A673 (cell line): ENCODE results near the gene CCDC73. TPM values are rescaled to one million over a fixed set of nuclear protein-coding genes. Genes with fewer than 3 reads are reported as not detected.
"Not testable (repeated sequence)": the region's sequence is repeated elsewhere in the genome, so short reads cannot be mapped to it uniquely, and the experiment has no call there.

ENCODE experiments used
- BruUV-seq: library from RNA; stranded (reverse); fragments of 400-500 nt; replicated peaks from 2 replicates; lab custom pipeline; 2021; lab: Mats Ljungman, UMichigan
- CTCF ChIA-PET: fragments of 300-600 bp; sonication (Branson Sonifier 250); formaldehyde crosslinking; loops from one replicate; lab custom pipeline; 2022; ENCODE audit warnings: antibody characterized with exemption; lab: Charles Lee
- POLR2A ChIA-PET: fragments of 300-600 bp; sonication (Branson Sonifier 250); formaldehyde crosslinking; loops from one replicate; lab custom pipeline; 2022; ENCODE audit warnings: antibody characterized with exemption; ENCODE audit not compliant: low non-redundant PET; lab: Charles Lee
- DNase-seq: peaks from one replicate; pipeline ENCODE4 v3.0.0-alpha.2; 2015; ENCODE audit warnings: low spot score
- H3K27ac ChIP-seq: fragments of 200-600 bp; sonication (generic); 2 replicates; pipeline ENCODE4 v1.5.1; 2016; ENCODE audit warnings: mixed run types, low read depth, mild to moderate bottlenecking, mixed read lengths, antibody characterized with exemption, low read length; ENCODE audit not compliant: poor library complexity, severe bottlenecking
- H3K27me3 ChIP-seq: fragments of 200-600 bp; sonication (generic); replicated peaks from 2 replicates; pipeline ENCODE4 v1.6.1; 2017; ENCODE audit warnings: mixed run types, low read depth, mild to moderate bottlenecking, mixed read lengths, antibody characterized with exemption, low read length; ENCODE audit not compliant: insufficient read depth, poor library complexity
- H3K36me3 ChIP-seq: fragments of 200-600 bp; sonication (generic); 2 replicates; pipeline ENCODE4 v1.6.1; 2016; ENCODE audit warnings: mixed run types, mild to moderate bottlenecking, mixed read lengths, antibody characterized with exemption, low read length; ENCODE audit not compliant: insufficient read depth, poor library complexity, severe bottlenecking
- H3K4me1 ChIP-seq: fragments of 200-600 bp; sonication (generic); 2 replicates; pipeline ENCODE4 v1.6.1; 2017; ENCODE audit warnings: mixed run types, mild to moderate bottlenecking, mixed read lengths, antibody characterized with exemption, low read length; ENCODE audit not compliant: insufficient read depth, poor library complexity, severe bottlenecking
- H3K4me3 ChIP-seq: fragments of 200-600 bp; sonication (generic); 2 replicates; pipeline ENCODE4 v1.5.1; 2016; ENCODE audit warnings: low read depth, mixed run types, mild to moderate bottlenecking, mixed read lengths, low read length; ENCODE audit not compliant: poor library complexity, severe bottlenecking
- H3K9me3 ChIP-seq: fragments of 200-600 bp; sonication (generic); 2 replicates; pipeline ENCODE4 v1.6.1; 2016; ENCODE audit warnings: mixed run types, low read depth, mild to moderate bottlenecking, mixed read lengths, antibody characterized with exemption, low read length; ENCODE audit not compliant: poor library complexity, severe bottlenecking
- CTCF ChIP-seq: fragments of 300-800, 200-600 bp; sonication (generic); conservative IDR thresholded peaks from 2 replicates; pipeline ENCODE4 v1.5.1; 2017; ENCODE audit warnings: low read depth, mild to moderate bottlenecking, antibody characterized with exemption, low read length, moderate library complexity, mixed read lengths
- EZH2 ChIP-seq: fragments of 200-600 bp; sonication (generic); IDR thresholded peaks from 2 replicates; pipeline ENCODE4 v1.6.1; 2017; ENCODE audit warnings: borderline replicate concordance, low read depth, mild to moderate bottlenecking, mixed read lengths, antibody characterized with exemption, low read length; ENCODE audit not compliant: poor library complexity, severe bottlenecking
- intact Hi-C: fragments of 100-400 bp; cut with micrococcal nuclease; formaldehyde crosslinking; loops from one replicate; pipeline ENCODE4 v1.10.0; 2022; ENCODE audit not compliant: unreplicated experiment
- total RNA-seq: library from RNA; stranded (reverse); gene quantifications from 2 replicates; pipeline ENCODE4 v1.2.3, GENCODE V29; 2021

CCDC73 gene
- total RNA-seq, 1 experiment from 2014 or later, result not detected

DNA sequence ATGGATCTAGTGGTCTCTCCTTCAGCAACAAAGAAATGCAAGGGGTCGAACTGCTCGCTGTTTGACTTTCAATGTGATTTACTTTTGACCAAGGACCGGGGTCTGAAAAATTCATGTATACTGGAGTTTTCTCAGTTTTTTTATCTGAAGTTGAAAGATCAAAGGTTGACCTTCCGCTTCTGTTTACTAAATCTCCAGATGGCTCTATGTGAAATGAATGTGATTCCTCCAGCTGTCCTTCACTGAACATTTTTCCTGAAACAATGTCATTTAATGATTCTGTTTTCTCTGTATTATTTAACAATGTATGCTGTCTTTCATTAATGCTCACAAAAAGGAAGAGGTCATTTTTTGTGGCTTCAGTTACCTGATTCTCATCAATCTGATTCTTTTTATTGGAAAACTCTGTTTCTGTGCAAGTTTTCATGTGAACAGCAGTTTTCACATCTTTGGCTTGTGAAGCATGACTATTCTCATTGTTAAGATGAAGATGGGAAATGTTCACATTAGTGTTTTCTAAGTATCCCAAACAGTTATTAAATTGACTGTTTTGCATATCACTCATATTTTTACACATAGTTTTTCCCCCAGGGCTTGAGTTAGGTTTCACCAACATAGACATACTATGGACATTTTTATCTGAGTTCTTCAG, 180.8 kb downstream of the CCDC73 start:
- no peaks in the 10 kb centered on the region for H3K36me3 ChIP-seq
- TF ChIP-seq EZH2 (no peak), CTCF (no peak)
- no TSS peak for BruUV-seq
- no peaks in the 10 kb centered on the region for H3K4me1 ChIP-seq
- ChIA-PET POLR2A (no interaction called here), CTCF (no interaction called here)
- no peak for DNase-seq
- no peak overlapping the region for H3K27ac ChIP-seq
- peaks cover 2% of the 10 kb centered on the region for H3K9me3 ChIP-seq
- H3K27me3 ChIP-seq, result no peaks in the 10 kb centered on the region
- H3K4me3 ChIP-seq, result no peak overlapping the region
- intact Hi-C loops, result loop anchor here (5.0 kb wide), 1 partner anchor 291 kb away; no protein-coding TSS in a partner anchor

DNA sequence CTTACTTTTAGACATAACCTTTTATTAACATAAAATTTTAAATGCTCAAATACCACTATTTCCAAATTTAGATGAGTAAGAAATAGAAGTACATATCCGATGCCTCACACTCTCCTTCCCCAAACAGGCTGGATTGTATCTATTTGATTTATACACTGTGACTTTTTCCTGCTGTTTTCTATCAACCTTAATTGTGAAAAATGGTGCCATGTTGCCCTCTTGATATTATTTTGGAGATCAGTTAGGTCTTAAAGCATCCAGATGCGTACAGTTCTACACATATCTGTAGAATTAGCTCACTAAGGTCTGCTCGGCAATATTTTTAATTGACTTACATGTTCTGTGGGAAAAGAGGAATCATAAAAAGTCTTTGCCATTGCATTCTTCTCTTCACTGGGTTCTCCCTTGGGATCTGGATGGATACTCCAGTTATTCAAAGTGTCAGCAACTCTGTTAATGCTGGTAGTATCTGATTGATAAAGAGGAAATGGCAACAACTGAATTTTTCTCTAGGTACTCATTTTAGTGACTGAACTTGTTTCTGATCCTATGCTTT, 183.6 kb downstream of the CCDC73 start:
- Histone ChIP-seq H3K4me1 (no peaks in the 10 kb centered on the region), H3K36me3 (peaks cover 6% of the 10 kb centered on the region), H3K4me3 (no peak overlapping the region), H3K27me3 (no peaks in the 10 kb centered on the region), H3K9me3 (peaks cover 12% of the 10 kb centered on the region), H3K27ac (no peak overlapping the region)
- no peak for DNase-seq
- BruUV-seq, result no TSS peak
- TF ChIP-seq CTCF (no peak), EZH2 (no peak)
- POLR2A ChIA-PET, result no interaction called here
- intact Hi-C loops, result loop anchor here (5.0 kb wide), 1 partner anchor 289 kb away; no protein-coding TSS in a partner anchor
- CTCF ChIA-PET, result no interaction called here

DNA sequence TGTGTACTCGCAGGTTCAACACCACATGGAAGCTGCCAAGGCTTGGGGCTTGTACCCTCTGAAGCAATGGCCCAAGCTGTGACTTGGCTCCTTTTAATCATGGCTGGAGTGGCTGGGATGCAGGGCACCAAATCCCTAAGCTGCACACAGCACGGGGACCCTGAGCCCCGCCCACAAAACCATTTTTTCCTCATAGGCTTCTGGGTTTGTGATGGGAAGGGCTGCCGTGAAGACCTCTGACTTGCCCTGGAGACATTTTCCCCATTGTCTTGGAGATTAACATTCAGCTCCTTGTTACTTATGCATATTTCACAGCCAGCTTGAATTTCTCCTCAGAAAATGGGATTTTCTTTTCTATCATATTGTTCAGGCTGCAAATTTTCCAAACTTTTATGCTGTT, 185.6 kb downstream of the CCDC73 start:
- CTCF ChIA-PET, BruUV-seq: not testable (repeated sequence)
- POLR2A ChIA-PET, result interaction anchor here (0.5 kb wide), 1 partner anchor 13 kb away, joined by 3 read pairs; no protein-coding TSS in a partner anchor

More for the DNA sequence above, 185.6 kb downstream of the CCDC73 start:
- Histone ChIP-seq H3K9me3 (peaks cover 12% of the 10 kb centered on the region), H3K36me3 (peaks cover 26% of the 10 kb centered on the region)
- H3K27me3 ChIP-seq, DNase-seq, H3K27ac ChIP-seq, H3K4me1 ChIP-seq, H3K4me3 ChIP-seq, intact Hi-C loops: not testable (repeated sequence)
